ENCODE data around the gene SWAP70. TPM values are rescaled to one million over a fixed set of nuclear protein-coding genes. Genes with fewer than 3 reads are reported as not detected.

The SWAP70 gene
- total RNA-seq, 2 experiments from 2014 or later = 8.9 to 9.6 TPM

GRCh38 chr11:9775398-9775779, 111.5 kb downstream of the SWAP70 start:
- no peaks in the 10 kb centered on the region for H3K27me3 Mint-ChIP-seq
- CTCF ChIA-PET = no interaction called here
- peaks cover 12% of the 10 kb centered on the region for H3K36me3 Mint-ChIP-seq (ENCODE audit: low read depth)
- no peak overlapping the region for H3K4me3 Mint-ChIP-seq
- no peaks in the 10 kb centered on the region for H3K4me1 Mint-ChIP-seq (ENCODE audit: low read depth)
- TF ChIP-seq, protein P1, sequence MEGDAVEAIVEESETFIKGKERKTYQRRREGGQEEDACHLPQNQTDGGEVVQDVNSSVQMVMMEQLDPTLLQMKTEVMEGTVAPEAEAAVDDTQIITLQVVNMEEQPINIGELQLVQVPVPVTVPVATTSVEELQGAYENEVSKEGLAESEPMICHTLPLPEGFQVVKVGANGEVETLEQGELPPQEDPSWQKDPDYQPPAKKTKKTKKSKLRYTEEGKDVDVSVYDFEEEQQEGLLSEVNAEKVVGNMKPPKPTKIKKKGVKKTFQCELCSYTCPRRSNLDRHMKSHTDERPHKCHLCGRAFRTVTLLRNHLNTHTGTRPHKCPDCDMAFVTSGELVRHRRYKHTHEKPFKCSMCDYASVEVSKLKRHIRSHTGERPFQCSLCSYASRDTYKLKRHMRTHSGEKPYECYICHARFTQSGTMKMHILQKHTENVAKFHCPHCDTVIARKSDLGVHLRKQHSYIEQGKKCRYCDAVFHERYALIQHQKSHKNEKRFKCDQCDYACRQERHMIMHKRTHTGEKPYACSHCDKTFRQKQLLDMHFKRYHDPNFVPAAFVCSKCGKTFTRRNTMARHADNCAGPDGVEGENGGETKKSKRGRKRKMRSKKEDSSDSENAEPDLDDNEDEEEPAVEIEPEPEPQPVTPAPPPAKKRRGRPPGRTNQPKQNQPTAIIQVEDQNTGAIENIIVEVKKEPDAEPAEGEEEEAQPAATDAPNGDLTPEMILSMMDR (IDR thresholded peaks at IDR 0.05) = no peak
- DNase-seq = no peak
- H3K9me3 Mint-ChIP-seq = no peaks in the 10 kb centered on the region
- no peak overlapping the region for H3K27ac Mint-ChIP-seq
- ATAC-seq = no peak
- POLR2A ChIA-PET = no interaction called here
- intact Hi-C loops (cut with micrococcal nuclease) = no loop called here

DNA sequence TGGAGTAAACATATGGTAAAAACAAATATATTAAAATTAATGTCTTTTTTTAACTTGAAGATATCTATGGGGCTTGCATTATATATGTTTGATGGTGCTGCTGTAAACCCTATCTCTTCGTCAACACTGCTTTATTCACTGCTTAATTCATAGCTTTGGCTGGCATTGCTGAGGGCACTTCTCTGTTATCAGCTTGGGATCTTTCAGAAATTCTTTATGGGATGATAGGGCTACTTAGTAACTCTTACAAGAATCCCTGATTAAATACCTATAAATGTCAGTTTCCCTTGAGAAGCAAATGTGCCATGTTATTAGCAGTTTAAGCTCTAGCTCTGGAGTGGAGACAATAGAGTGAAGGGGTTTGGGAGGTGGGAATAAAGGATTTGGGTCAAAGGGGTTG, 112.3 kb downstream of the SWAP70 start:
- POLR2A ChIA-PET = no interaction called here

DNA sequence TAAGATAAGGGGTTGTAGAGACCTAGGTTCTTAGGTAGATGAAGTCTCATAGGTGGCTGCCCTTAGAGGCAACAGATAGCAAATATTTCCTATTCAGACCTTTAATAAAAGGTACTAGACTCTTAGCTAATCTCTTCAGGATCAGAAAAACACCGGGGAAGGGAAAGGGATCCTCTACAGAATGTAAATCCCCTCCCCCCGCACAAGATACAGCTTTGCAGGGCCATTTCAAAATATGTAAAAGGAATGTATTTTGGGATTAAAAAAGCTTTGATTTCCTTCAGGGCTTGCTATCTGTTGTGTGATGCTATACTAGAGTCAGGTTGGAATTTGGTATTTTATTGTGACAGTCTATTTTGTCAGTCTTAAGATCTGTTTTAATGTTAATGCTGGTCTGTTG, 113.2 kb downstream of the SWAP70 start:
- intact Hi-C loops (cut with micrococcal nuclease) = no loop called here
- H3K9me3 Mint-ChIP-seq = no peaks in the 10 kb centered on the region
- no peak overlapping the region for H3K4me3 Mint-ChIP-seq
- DNase-seq = no peak
- ChIA-PET POLR2A (no interaction called here), CTCF (no interaction called here)
- ATAC-seq = no peak
- H3K36me3 Mint-ChIP-seq (ENCODE audit: low read depth) = peaks cover 19% of the 10 kb centered on the region
- H3K4me1 Mint-ChIP-seq (ENCODE audit: low read depth) = no peaks in the 10 kb centered on the region
- TF ChIP-seq, protein P1 (IDR thresholded peaks at IDR 0.05) = no peak
- no peak overlapping the region for H3K27ac Mint-ChIP-seq
- no peaks in the 10 kb centered on the region for H3K27me3 Mint-ChIP-seq

More for the DNA sequence above, 112.3 kb downstream of the SWAP70 start:
- intact Hi-C loops (cut with micrococcal nuclease) = no loop called here
- H3K36me3 Mint-ChIP-seq (ENCODE audit: low read depth) = peaks cover 19% of the 10 kb centered on the region
- DNase-seq = no peak
- H3K4me3 Mint-ChIP-seq = no peak overlapping the region
- no peak for ATAC-seq
- no peak overlapping the region for H3K27ac Mint-ChIP-seq
- CTCF ChIA-PET = no interaction called here
- H3K27me3 Mint-ChIP-seq = no peaks in the 10 kb centered on the region
- no peaks in the 10 kb centered on the region for H3K9me3 Mint-ChIP-seq
- TF ChIP-seq, protein P1 (IDR thresholded peaks at IDR 0.05) = no peak
- H3K4me1 Mint-ChIP-seq (ENCODE audit: low read depth) = no peaks in the 10 kb centered on the region

GRCh38 chr11:9777525-9777924, 113.6 kb downstream of the SWAP70 start:
- TF ChIP-seq, protein P1 (IDR thresholded peaks at IDR 0.05) = no peak
- no peaks in the 10 kb centered on the region for H3K9me3 Mint-ChIP-seq
- POLR2A ChIA-PET = no interaction called here
- ATAC-seq = no peak
- H3K4me3 Mint-ChIP-seq = no peak overlapping the region
- H3K36me3 Mint-ChIP-seq (ENCODE audit: low read depth) = peaks cover 19% of the 10 kb centered on the region
- no peaks in the 10 kb centered on the region for H3K4me1 Mint-ChIP-seq (ENCODE audit: low read depth)
- no peaks in the 10 kb centered on the region for H3K27me3 Mint-ChIP-seq
- H3K27ac Mint-ChIP-seq = no peak overlapping the region
- intact Hi-C loops (cut with micrococcal nuclease) = no loop called here
- CTCF ChIA-PET = no interaction called here
- DNase-seq = no peak

GRCh38 chr11:9780929-9781328, 117.1 kb downstream of the SWAP70 start:
- H3K36me3 Mint-ChIP-seq (ENCODE audit: low read depth) = peaks cover 23% of the 10 kb centered on the region
- no peak overlapping the region for H3K27ac Mint-ChIP-seq
- ATAC-seq (no peak), DNase-seq (no peak)
- POLR2A ChIA-PET = interaction anchor here (1.5 kb wide), 1 partner anchor 22 kb away, joined by 4 read pairs; no protein-coding TSS in a partner anchor
- intact Hi-C loops (cut with micrococcal nuclease) = no loop called here
- H3K9me3 Mint-ChIP-seq = no peaks in the 10 kb centered on the region
- no peaks in the 10 kb centered on the region for H3K27me3 Mint-ChIP-seq
- H3K4me1 Mint-ChIP-seq (ENCODE audit: low read depth) = no peaks in the 10 kb centered on the region
- CTCF ChIA-PET = interaction anchor here (0.8 kb wide), 1 partner anchor 23 kb away, joined by 3 read pairs; no protein-coding TSS in a partner anchor
- no peak overlapping the region for H3K4me3 Mint-ChIP-seq
- TF ChIP-seq, protein P1 (IDR thresholded peaks at IDR 0.05) = no peak

Data from activated CD8-positive, alpha-beta T cell treated with anti-CD3 and anti-CD28 coated beads for 36 hours (primary cell).